ENCODE data around the gene DNAJC10.
"Not testable (repeated sequence)": the region's sequence is repeated elsewhere in the genome, so short reads cannot be mapped to it uniquely, and the experiment has no call there.

DNAJC10 gene, protein sequence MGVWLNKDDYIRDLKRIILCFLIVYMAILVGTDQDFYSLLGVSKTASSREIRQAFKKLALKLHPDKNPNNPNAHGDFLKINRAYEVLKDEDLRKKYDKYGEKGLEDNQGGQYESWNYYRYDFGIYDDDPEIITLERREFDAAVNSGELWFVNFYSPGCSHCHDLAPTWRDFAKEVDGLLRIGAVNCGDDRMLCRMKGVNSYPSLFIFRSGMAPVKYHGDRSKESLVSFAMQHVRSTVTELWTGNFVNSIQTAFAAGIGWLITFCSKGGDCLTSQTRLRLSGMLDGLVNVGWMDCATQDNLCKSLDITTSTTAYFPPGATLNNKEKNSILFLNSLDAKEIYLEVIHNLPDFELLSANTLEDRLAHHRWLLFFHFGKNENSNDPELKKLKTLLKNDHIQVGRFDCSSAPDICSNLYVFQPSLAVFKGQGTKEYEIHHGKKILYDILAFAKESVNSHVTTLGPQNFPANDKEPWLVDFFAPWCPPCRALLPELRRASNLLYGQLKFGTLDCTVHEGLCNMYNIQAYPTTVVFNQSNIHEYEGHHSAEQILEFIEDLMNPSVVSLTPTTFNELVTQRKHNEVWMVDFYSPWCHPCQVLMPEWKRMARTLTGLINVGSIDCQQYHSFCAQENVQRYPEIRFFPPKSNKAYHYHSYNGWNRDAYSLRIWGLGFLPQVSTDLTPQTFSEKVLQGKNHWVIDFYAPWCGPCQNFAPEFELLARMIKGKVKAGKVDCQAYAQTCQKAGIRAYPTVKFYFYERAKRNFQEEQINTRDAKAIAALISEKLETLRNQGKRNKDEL

DNA sequence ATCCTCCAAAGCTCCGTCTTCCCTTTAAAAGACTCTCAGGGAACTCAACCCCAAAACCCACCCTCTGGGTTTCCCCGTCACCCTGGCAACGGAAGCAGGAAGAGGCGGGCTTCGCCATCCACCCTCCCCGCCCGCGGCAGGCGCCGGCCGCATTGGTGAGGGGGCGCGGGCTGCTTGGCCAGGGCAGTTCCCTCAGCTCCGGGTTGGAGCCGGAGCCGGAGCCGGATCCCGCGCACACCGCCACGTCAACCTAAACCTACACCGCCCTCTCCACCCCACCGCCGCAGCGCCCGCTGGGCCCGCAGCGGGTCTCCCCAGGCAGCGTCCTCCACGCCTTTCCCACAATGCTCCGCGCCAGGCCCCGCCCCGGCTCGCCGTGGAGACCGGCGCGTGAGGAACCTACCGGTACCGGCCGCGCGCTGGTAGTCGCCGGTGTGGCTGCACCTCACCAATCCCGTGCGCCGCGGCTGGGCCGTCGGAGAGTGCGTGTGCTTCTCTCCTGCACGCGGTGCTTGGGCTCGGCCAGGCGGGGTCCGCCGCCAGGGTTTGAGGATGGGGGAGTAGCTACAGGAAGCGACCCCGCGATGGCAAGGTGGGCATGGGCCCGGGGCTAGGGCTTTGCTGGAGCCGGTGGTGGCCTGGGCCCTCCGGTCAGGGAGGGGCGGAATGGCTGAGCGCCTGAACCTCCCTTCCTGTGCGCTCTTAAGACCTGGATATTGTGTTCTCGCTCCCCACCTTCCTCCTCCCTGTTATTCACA is at the start of gene DNAJC10:
TSS of gene DNAJC10 (plus strand) at position 366 of the 758 bp plus-strand sequence. CDS start 1,830 bp downstream, outside the sequence.
- peak; percentile 89 to 91 for DNase-seq

DNA sequence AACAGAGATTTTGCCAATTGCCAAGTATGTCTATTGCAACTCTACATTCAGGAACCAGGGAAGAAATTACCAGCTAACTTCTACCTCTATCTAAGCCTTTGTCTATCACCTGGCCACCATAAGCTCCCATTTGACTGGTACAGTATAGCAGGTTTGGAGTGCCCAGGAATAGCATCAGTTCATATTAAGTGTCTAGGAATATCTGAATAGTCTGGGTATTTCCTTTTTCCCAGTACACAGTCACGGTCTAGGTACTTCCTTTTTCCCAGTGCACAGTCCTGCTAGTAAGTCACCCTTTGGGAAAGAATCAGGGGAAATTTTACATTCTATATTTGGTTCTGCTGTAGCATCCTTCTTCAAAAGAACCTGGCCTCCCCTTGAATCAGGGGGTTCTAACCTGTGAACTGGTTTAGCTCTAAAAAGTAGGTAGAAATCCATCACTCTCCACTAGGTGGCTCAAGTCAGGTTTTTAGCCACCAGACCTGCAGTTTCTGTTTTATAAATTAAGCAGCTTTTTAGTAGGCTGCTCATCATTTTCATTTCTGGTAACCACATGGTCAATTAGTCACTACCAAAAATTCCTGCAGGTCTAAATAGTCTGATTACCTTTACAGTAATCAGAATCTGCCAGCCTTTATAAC is 49.3 kb upstream of the DNAJC10 start:
- DNase-seq, result no peak

DNA sequence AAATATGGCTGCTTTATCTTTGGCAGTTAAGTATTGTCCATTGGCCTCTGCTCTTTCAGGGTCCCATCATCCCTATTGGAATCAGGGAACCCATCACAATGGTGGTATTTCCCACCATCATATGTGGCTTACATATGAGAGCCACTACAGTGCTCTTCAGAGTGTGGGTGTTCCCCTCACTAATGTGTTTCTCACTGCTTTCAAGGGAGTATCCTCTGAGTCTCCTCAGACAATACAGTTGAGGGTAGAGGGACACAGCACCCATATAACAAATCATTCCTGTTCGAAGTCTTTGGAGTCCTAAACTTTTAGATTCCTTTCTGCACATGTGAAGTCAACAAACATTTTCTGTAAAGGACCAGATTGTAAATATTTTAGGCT is 48.8 kb upstream of the DNAJC10 start:
- DNase-seq, result no peak

- peak; percentile 27 to 48 for DNase-seq
These were observed 47.4 kb upstream of the DNAJC10 start for GRCh38 chr2:182668671-182669070.

- no peak for DNase-seq
These were observed 43.4 kb upstream of the DNAJC10 start for GRCh38 chr2:182672466-182673165.

GRCh38 chr2:182680837-182681236 is 35.2 kb upstream of the DNAJC10 start:
- no peak for DNase-seq

- DNase-seq, result no peak
These were observed 33.8 kb upstream of the DNAJC10 start for GRCh38 chr2:182682210-182682609.

GRCh38 chr2:182685559-182685958 is 30.5 kb upstream of the DNAJC10 start:
- no peak for DNase-seq

DNA sequence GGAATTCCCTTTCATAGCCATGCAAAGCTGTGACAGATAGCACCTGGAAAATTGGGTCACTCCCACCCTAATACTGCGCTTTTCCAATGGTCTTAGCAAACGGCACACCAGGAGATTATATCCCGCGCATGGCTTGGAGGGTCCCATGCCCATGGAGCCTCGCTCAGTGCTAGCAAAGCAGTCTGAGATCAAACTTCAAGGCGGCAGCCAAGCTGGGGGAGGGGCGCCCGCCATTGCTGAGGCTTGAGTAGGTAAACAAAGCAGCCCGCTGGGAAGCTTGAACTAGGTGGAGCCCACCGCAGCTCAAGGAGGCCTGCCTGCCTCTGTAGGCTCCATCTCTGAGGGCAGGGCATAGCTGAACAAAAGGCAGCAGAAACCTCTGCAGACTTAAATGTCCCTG is 29.3 kb upstream of the DNAJC10 start:
- not testable (repeated sequence) for DNase-seq

GRCh38 chr2:182694189-182694588 is 21.9 kb upstream of the DNAJC10 start:
- no peak for DNase-seq

DNA sequence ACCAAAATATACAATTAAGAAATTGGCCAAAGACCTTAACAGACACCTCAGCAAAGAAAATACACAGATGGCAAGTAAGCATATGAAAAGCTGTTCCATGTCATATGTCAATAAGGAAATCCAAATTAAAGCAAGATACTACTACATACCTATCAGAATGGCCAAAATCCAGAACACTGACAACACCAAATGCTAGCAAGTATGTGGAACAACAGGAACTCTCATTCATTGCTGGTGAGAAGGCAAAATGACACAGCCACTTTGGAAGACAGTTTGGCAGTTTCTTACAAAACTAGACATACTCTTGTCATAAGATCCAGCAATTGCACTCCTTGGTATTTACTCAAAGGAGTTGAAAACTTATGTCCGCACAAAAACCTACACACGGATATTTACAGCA is 20.3 kb upstream of the DNAJC10 start:
- DNase-seq, result no peak

- DNase-seq, result no peak
These were observed 17.4 kb upstream of the DNAJC10 start for GRCh38 chr2:182698671-182699070.

DNA sequence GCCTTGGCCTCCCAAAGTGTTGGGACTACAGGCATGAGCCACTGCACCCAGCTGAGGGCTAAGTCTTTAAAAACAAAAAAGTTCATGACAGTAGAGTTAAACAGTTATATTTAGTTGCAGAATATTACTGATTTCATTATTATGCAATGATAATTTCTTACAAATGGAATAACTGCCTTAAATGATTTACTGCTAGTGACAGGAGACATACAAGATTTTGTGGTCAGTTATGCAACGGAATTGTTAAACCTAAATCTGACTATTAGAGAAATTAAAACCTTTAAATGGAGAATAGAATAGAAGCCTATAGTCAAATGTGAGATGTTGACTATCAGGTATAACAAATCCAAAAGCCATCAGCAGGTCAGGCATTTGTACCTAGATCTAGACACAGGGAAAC is 10.3 kb upstream of the DNAJC10 start:
- DNase-seq, result no peak

GRCh38 chr2:182706751-182707150 is 9.3 kb upstream of the DNAJC10 start:
- no peak for DNase-seq

DNA sequence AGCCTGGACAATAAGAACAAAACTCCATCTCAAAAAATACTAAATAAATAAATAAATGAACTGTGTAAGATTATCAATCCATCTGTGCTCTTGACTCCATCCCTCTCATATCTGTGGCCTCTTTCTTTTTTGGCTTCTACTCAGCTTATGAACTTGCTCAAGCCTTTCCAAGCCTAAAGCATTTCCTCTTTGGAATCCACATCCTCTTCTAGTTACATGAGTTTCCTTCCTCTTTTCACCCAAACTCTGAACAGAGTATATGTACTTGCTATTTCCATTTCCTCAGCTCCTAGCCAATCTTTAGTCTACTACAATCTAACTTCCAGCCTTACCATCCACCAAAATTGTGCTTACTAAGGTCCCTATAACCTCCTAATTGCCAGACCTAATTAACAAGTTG is 2.5 kb upstream of the DNAJC10 start:
- DNase-seq, result no peak

DNA sequence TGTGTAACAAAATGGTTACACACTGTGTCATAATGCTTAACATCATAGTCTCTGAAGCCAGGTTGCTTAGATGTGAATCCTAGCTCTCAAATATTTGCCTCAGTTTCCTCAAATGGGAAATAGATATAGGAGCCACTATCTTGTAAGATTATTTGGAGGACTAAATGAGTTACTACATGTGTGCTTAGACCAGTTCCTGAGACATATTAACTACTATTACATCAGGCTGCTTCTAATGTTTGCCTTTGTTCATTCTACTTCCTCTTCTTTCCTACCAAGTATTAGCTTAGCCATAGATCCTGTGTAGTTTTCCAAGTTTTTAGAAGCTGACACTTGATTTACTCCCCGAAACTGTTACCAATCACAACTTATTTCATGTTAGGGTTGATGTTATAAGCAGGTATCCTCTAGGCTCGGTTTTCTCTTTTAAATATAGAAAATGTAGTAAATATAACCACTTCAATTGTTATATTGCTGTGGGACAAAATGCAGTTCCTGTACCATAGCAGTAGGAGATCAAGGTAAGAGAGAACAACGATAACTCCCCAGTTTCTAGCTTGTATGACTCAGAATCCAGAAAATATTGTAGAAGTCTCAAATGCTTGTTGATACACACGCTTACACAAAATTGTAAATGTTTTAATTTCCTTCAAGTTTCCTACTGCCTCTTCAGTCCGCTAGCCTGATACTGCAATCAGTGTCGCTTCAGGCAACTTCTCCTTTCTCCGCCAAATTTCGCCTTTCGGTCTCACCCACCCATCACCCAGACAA is 751 bp upstream of the DNAJC10 start:
- no peak for DNase-seq

DNA sequence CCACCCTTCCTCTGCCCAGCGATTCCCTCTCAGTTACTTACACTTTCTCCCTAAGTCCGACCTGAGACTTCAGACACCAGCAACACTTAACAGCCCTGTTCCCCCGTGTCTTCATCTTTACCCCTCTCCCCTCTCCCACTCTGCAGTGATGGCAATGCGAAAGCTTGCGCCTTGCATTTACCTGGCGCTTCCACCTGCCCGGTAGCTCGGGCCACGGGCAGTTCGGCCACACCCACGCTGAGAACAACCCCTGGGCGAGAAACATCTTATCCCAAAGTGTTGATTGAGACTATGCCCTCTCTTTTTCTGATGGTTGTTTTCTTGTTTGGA is 558 bp downstream of the DNAJC10 start:
- no peak for DNase-seq

DNA sequence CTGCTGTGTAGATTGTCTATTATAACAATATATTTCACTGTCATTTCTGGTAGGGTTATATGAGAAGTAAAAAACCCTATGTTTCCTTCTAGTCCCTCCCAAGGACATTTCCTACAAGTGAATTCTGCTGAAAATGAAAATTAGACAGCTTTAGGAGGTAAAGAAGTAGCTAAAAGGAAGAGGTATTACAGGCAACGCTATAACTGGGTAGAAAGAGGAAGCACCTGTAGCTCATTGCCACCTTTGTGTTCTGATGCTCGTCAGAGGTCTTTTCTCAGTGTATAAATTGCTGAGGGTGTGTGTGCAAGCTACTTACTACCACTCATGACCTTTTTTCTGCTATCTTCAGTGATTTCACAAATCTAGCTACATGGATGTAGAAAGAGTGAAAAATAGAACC is 1.4 kb downstream of the DNAJC10 start:
- DNase-seq, result no peak

- DNase-seq, result no peak
These were observed 1.8 kb downstream of the DNAJC10 start for GRCh38 chr2:182717816-182718215.

DNA sequence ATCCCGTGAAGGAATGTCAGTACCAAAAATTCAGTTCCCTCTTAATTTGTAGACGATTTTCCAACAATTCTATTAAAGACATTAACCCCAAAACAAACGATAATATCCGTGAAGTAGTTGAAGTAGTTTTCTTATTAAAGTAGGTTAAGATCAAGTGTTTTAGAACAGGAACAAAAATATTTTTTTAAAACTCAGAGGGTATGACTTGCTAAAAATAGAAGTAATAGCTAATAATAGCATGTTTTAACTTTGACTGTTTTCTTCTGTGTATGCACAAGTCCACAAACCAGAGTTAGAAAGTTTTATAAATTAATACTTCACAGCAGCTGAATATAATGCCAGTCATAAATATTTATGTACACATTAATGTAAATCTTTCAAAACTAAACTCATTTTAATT is 2.4 kb downstream of the DNAJC10 start:
- no peak for DNase-seq

GRCh38 chr2:182719116-182719515 is 3.1 kb downstream of the DNAJC10 start:
- DNase-seq, result not testable (repeated sequence)

DNA sequence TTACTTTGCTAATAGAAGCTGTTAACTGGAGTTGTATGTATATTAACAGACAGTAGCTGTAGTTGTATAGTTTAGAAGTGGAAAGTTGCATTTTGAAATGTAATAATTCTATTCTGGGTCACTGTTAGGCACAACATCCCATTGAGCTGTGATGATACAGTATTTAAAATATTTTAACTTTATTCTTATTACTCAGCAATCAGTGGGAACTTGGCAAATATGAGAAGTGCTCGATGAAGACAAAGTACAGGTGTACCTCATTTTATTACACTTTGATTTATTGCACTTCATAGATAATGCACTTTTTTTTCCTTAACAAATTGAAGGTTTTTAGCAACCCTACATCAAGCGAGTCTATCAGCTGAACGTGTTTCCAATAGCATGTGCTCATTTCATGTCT is 8.6 kb downstream of the DNAJC10 start:
- DNase-seq, result no peak

Measured in NCI-H1930 (cell line).